HG02678 (cell line): ENCODE measurements around the gene RUNX1.
"Not testable (repeated sequence)": the region's sequence is repeated elsewhere in the genome, so short reads cannot be mapped to it uniquely, and the experiment has no call there.

Source experiments
- ATAC-seq: cut with Tn5 transposase; IDR thresholded peaks from one replicate; pipeline ENCODE4 v1.9.1; 2021; ENCODE audit warnings: mild to moderate bottlenecking, moderate library complexity; ENCODE audit not compliant: unreplicated experiment

Gene RUNX1

GRCh38 chr21:34973685-34974084 is 75.4 kb downstream of the RUNX1 start:
- no peak for ATAC-seq

DNA sequence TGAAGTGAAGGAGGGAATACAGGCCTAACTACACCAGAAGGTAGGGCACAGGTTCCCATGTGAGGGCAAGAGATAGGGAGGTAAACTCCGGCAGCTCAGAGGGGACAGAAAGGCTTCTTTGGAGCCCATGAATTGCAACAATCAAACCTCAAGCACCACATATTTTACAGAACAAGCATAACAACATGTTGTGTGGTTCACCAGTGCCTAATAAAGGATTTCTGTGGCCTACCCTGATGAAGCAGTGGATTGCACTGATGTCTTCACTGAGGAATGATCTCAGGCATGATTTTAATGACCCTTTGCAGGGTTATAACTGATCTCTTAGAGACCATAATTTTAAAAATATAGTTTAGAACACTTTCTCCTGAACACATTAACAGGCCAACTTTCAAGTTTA is 77.4 kb downstream of the RUNX1 start:
- no peak for ATAC-seq

DNA sequence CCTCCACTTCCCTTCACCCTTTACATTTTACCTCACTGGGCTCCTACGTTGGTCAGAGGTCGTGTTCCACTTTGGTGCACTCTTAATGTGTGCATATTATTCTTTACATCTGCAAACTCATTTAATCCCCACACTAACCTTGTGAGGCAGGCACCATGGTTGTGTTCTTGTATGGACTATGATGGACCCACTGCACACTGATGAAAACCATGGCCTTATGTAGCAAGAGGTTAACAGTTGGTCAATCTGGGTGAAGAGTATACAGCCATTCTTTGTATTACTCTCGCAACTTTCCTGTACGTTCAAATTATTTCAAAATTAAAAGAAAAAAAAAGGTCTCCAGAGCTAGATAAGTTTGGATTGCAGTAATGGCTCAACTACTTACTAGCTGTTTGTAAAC is 78.5 kb downstream of the RUNX1 start:
- ATAC-seq, result no peak

- no peak for ATAC-seq
Measured at GRCh38 chr21:34970167-34970500, 79.0 kb downstream of the RUNX1 start.

GRCh38 chr21:34969423-34970166 is 79.5 kb downstream of the RUNX1 start:
- no peak for ATAC-seq

GRCh38 chr21:34968414-34969333 is 80.4 kb downstream of the RUNX1 start:
- no peak for ATAC-seq

DNA sequence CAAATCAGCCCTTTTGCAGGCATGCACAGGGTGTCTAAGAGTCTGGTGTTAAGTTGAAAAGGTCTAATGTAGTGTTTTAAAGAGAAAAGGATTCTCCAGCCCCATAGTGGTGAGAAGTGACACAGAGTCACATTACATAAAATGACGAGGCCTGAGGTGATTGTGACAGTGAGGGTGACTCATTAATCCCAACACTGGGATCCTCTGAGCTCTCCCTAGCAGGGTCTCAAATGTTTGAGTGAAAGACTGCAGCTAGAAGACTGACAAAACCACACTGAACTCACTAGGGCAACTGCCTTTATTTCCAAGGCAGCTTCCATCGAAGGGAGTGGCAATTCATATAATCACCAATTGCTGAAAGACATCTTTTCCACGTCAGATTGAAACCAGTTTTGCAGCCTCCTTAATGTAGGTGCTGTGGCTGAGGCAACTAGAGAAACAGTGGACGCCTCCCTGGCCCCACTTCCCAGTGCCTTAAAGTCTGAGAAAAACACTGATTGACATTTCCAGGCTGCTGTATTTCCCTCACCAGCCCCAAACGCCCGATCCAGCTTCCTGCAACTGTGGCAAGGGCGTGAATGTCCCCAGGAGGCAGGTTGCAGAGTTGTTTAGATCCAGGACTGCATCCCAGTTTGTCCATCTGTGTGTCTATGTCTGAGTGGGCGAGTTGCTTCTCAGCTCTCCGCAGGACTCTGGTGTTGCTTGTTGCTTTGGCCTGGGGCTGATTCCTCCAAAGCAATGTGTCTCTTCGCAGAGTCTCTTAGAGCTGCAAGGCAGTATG is 81.4 kb downstream of the RUNX1 start:
- no peak for ATAC-seq

DNA sequence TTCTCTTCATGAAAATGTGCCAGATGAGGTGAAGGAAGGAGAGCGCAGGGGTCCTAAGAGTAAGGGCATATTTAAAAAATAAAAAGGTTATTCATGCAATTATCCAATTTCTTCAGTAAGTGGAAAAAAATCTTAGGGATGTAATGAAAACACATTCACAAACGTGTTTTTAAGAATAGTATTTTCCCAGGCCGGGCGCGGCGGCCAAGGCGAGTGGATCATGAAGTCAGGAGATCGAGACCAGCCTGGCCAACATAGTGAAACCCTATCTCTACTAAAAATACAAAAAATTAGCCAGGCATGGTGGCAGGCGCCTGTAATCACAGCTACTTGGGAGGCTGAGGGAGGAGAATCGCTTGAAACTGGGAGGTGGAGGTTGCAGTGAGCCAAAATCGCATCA is 82.2 kb downstream of the RUNX1 start:
- ATAC-seq, result not testable (repeated sequence)

DNA sequence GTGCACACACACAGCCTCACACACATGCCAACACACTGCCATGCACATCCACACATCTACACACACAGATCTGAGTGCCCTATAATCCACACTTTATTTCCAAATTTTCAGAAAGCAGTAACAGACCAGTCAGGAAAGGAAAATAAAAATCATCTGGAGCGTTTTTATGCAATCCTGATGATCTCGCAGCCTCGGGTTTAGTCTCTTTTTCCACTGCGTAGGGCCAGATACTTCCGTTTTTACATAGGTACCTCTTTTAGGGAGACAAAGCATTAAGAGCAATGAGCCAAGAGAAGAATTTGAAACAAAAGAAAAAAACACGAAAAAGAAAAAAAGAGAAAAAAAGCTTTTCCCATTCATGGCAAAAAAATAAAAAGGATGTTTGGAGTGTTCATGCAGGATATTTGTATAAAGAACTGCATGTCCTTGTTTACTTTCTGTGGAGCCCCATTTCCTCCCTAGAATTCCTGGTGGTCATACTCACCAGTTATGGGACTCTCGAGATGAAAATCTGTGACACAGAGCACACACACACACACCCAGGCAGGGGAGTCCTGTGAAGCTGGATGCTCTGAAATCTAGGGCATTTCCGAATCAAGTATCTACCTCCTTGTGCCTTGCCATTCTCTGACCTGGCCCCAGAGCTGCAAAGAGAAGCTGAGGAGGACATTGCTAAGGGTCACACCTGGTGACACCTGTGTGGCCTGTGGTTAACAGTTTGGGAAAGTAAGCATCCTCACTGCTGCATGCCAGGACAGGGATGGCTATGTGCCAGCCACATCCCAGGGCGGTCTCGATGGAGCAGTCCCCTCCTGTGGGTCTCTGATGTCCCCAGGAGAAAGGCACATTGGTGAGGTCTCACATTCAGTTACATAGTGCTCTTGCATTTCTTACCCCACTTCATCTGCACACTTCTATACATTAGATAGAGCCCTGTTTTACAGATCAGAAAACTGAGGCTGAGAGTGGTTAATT is 83.6 kb downstream of the RUNX1 start:
- no peak for ATAC-seq

DNA sequence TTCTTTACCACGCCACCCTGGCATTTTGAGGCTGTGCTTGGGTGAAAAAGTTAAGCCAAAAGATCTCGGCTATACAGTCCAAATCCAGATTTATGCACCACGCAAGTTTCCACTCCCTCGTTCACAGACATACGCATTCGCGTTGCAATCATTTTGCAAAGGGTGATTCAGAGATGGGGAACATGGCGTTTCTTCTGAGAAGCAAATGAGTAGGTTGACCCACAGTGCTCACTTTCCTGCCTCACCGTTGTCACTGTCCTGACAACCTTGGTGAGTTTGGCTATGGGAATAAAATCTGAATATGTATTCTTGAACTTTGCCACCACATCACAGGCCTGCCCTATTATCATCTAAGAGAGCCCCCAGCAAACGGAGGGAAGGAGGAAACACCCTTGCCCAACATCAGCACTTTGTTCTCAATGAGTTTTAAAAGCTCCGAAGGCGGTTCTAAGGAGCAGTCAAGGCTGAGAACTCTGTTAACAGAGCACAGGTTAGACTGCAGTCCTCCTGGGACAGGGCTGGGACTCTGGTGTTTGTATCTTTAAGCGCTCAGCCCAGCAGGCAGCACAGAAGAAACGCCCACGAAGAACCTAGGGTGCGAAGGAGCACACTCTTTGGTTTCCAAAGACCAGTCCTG is 86.4 kb downstream of the RUNX1 start:
- no peak for ATAC-seq

GRCh38 chr21:34962136-34962535 is 87.0 kb downstream of the RUNX1 start:
- no peak for ATAC-seq

- no peak for ATAC-seq
Measured at GRCh38 chr21:34960687-34961086, 88.4 kb downstream of the RUNX1 start.

DNA sequence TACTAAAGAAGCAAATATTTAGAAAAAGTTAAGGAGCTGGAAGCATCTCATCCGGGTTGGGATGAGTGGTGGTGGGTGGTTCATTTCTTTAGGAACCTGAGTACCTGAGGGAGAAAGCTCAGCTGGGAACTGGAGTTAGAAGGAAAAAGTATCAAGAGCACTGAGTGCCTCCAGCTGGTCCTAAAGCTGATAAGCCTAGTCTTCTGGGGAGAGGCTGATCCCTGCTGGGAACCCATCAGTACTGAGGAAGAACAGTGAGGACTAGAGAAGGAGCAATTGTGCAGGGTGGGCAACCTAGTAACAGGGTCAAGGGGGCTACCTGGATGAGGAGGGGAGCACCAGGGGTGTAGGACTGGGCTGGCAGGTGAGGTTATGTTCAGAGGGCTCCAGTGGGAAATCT is 89.5 kb downstream of the RUNX1 start:
- no peak for ATAC-seq

DNA sequence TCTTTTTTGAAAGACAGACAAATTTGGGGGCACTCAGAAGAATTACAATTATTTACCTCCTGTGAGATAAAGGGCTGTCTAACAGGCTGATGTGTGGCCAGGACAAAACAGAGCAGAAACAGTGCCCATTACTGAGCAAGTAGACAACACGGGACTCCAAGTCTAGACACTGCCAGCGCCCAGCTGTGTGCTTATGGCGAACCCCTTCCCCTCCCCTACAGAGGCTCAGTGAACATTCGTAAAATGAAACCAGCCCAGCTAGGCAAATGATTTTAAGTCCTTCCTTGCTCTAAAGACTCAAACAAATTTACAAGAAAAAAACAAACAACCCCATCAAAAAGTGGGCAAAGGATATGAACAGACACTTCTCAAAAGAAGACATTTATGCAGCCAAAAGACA is 91.1 kb downstream of the RUNX1 start:
- no peak for ATAC-seq

- no peak for ATAC-seq
Measured at GRCh38 chr21:34956416-34957316, 92.4 kb downstream of the RUNX1 start.

GRCh38 chr21:34953950-34954349 is 95.2 kb downstream of the RUNX1 start:
- ATAC-seq, result no peak

DNA sequence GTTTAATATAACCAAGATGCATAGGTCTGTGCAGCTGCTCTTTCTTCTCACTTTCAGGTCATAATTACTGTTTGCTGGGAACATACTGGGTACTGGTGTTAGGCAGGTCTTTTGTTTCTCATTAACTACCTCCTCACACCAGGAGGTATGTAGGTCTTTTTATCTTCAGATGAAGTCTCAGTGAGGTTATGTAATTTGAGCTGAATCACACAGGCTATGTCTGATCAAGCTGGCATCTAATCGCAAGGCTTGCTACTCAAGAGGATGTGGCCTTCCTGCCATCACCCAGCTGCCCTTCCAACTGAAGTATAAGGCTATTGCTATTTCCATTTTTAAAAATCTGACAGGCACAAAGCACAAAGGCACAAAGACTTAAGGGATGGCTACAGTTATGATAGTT is 96.4 kb downstream of the RUNX1 start:
- ATAC-seq, result no peak

DNA sequence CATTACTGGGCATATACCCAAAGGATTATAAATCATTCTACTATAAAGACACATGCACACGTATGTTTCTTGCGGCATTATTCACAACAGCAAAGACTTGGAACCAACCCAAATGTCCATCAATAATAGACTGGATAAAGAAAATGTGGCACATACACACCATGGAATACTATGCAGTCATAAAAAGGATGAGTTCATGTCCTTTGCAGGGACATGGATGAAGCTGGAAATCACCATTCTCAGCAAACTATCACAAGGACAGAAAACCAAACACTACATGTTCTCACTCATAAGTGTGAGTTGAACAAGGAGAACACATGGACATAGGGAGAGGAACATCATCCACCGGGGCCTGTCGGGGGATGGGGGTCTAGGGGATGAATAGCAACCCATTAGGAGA is 97.2 kb downstream of the RUNX1 start:
- not testable (repeated sequence) for ATAC-seq

- ATAC-seq, result no peak
Measured at GRCh38 chr21:34950980-34951379, 98.1 kb downstream of the RUNX1 start.
